T1000 (cell line): ENCODE data around the gene ERC2.

Experiments
- DNase-seq: peaks from one replicate; lab custom pipeline; 2025; ENCODE audit warnings: mixed read lengths; lab: John Stamatoyannopoulos, UW

The ERC2 gene

GRCh38 chr3:56366641-56367162 lies 101.6 kb downstream of the ERC2 start:
- no peak for DNase-seq

- no peak for DNase-seq
Observed at GRCh38 chr3:56365905-56366640, 102.2 kb downstream of the ERC2 start.

- DNase-seq, result no peak
Observed at GRCh38 chr3:56364665-56365064, 103.6 kb downstream of the ERC2 start.

GRCh38 chr3:56363720-56364119 lies 104.5 kb downstream of the ERC2 start:
- DNase-seq, result no peak

GRCh38 chr3:56361731-56362130 lies 106.5 kb downstream of the ERC2 start:
- DNase-seq, result no peak

- DNase-seq, result no peak
Observed at GRCh38 chr3:56357266-56357665, 111.0 kb downstream of the ERC2 start.

GRCh38 chr3:56356808-56357207 lies 111.5 kb downstream of the ERC2 start:
- no peak for DNase-seq

- no peak for DNase-seq
Observed at GRCh38 chr3:56355570-56356185, 112.6 kb downstream of the ERC2 start.

- no peak for DNase-seq
Observed at GRCh38 chr3:56351537-56351936, 116.7 kb downstream of the ERC2 start.

GRCh38 chr3:56347219-56347871 lies 120.9 kb downstream of the ERC2 start:
- no peak for DNase-seq

- no peak for DNase-seq
Observed at GRCh38 chr3:56342475-56342874, 125.8 kb downstream of the ERC2 start.

- no peak for DNase-seq
Observed at GRCh38 chr3:56339671-56340070, 128.6 kb downstream of the ERC2 start.

- DNase-seq, result no peak
Observed at GRCh38 chr3:56339244-56339643, 129.0 kb downstream of the ERC2 start.

- DNase-seq, result no peak
Observed at GRCh38 chr3:56336023-56336422, 132.2 kb downstream of the ERC2 start.

GRCh38 chr3:56324473-56324872 lies 143.8 kb downstream of the ERC2 start:
- no peak for DNase-seq

GRCh38 chr3:56323986-56324420 lies 144.3 kb downstream of the ERC2 start:
- DNase-seq, result peak; percentile 57

GRCh38 chr3:56322862-56323261 lies 145.4 kb downstream of the ERC2 start:
- no peak for DNase-seq

GRCh38 chr3:56321892-56322291 lies 146.4 kb downstream of the ERC2 start:
- no peak for DNase-seq

- DNase-seq, result no peak
Observed at GRCh38 chr3:56321383-56321782, 146.9 kb downstream of the ERC2 start.

GRCh38 chr3:56320883-56321282 lies 147.4 kb downstream of the ERC2 start:
- DNase-seq, result no peak

- DNase-seq, result no peak
Observed at GRCh38 chr3:56318891-56319290, 149.4 kb downstream of the ERC2 start.

GRCh38 chr3:56316944-56317343 lies 151.3 kb downstream of the ERC2 start:
- DNase-seq, result no peak

GRCh38 chr3:56314842-56315241 lies 153.4 kb downstream of the ERC2 start:
- DNase-seq, result no peak
